ENCODE measurements around the gene LIMD2.

Gene LIMD2

DNA sequence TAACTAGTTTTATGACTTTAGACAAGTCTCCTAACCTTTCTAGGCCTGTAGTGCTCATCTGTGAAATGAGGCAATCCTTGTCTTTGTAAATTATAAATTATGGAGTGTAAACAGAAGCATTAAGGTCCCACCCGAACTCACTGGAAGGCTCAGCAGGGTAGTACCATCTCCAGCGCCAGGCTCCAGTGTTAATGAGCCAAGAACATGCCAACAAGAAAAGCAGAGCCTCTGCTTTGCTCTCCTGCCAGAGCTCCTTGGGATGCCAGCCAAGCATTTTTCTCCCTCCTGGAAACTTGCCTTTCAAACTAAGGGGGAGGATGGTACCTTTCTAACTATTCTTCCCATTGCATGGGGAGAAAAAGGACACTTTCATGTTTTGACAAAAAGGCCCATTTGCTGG lies 14.9 kb downstream of the LIMD2 start:
- TF ChIP-seq, protein P1, sequence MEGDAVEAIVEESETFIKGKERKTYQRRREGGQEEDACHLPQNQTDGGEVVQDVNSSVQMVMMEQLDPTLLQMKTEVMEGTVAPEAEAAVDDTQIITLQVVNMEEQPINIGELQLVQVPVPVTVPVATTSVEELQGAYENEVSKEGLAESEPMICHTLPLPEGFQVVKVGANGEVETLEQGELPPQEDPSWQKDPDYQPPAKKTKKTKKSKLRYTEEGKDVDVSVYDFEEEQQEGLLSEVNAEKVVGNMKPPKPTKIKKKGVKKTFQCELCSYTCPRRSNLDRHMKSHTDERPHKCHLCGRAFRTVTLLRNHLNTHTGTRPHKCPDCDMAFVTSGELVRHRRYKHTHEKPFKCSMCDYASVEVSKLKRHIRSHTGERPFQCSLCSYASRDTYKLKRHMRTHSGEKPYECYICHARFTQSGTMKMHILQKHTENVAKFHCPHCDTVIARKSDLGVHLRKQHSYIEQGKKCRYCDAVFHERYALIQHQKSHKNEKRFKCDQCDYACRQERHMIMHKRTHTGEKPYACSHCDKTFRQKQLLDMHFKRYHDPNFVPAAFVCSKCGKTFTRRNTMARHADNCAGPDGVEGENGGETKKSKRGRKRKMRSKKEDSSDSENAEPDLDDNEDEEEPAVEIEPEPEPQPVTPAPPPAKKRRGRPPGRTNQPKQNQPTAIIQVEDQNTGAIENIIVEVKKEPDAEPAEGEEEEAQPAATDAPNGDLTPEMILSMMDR (IDR thresholded peaks at IDR 0.05; ENCODE audit: control insufficient read depth, insufficient read depth, low read depth, low read length, missing control alignments) = no peak
- no peak for DNase-seq (ENCODE audit: low read depth)
- no peak overlapping the region for H3K4me3 ChIP-seq (ENCODE audit: control insufficient read depth, low read depth, low read length)

DNA sequence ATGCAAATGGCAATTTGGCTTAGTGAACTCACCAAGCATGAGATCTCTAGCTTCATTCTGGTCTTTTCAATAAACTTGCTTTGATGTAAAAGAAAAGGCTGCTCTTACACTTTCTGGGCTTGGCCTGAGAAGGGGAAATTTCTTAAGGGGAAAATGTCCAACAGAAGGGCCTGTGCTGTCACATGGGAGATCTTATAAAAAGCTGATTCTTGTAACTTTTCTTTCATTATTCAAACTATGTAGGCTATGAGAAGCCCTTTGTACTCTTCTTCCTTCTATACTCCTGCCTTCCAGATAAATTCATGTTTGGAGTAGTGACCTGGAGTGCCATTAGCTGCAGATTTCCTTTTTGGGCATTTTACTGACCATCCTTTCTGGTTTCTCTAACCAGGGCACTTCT lies 16.9 kb downstream of the LIMD2 start:
- TF ChIP-seq, protein P1 (IDR thresholded peaks at IDR 0.05; ENCODE audit: control insufficient read depth, insufficient read depth, low read depth, low read length, missing control alignments) = no peak
- no peak for DNase-seq (ENCODE audit: low read depth)
- no peak overlapping the region for H3K4me3 ChIP-seq (ENCODE audit: control insufficient read depth, low read depth, low read length)

DNA sequence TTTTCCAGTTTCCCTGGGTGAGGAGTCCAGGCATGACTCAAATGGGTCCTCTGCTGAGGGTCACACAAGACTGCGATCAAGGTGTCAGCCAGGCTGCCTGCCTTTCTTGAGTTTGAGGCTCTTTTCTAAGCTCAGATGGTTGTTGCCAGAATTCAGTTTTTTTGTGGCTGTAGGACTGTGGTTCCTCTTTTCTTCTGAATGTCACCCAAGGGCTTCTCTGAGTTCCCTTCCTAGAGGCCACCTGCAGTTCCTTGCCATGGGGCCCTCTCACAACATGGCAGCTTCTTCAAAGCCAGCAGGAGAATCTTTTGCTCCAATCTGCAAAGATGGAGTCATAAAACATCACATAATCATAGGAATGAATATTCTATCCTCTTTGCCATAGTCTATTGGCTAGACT lies 17.5 kb downstream of the LIMD2 start:
- H3K4me3 ChIP-seq (ENCODE audit: control insufficient read depth, low read depth, low read length) = no peak overlapping the region
- TF ChIP-seq, protein P1 (IDR thresholded peaks at IDR 0.05; ENCODE audit: control insufficient read depth, insufficient read depth, low read depth, low read length, missing control alignments) = no peak
- DNase-seq (ENCODE audit: low read depth) = no peak

DNA sequence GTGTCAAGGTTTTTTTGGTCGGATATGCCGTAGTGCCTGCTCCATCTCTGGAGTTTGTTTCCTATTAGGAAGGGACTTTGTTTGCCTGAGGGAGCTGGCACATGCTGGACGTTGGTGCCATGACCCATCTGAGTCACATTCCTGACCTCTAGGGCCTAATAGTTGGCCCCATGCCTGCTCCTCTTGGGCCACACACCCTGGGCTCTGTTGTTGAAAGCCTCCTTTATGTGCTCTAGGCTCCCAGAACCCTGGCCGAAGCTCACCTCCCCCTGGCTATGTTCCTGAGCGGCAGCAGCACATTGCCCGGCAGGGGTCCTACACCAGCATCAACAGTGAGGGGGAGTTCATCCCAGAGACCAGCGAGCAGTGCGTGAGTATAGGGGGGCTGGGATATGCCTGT lies 18.4 kb downstream of the LIMD2 start:
- H3K4me3 ChIP-seq (ENCODE audit: control insufficient read depth, low read depth, low read length) = no peak overlapping the region
- DNase-seq (ENCODE audit: low read depth) = no peak
- TF ChIP-seq, protein P1 (IDR thresholded peaks at IDR 0.05; ENCODE audit: control insufficient read depth, insufficient read depth, low read depth, low read length, missing control alignments) = no peak

DNA sequence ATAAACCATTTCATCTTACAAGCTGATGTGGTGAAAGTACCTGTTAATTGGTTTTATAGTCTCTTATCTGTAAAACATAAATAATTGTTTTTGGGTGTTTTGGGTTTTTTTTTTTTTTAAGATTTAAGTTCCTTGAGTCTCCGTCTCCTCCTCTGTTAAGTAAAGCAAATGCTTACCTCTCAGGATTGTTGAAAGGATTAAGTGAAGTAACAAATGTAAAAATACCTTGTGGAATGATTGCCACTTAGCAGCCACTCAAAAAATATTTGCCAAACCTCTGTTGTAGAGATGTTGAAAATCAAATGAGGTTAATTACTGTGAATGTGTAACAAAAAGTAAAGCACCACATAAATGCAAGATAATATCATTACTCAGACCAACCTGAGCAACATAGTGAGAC lies 19.2 kb downstream of the LIMD2 start:
- no peak overlapping the region for H3K4me3 ChIP-seq (ENCODE audit: control insufficient read depth, low read depth, low read length)
- no peak for DNase-seq (ENCODE audit: low read depth)

DNA sequence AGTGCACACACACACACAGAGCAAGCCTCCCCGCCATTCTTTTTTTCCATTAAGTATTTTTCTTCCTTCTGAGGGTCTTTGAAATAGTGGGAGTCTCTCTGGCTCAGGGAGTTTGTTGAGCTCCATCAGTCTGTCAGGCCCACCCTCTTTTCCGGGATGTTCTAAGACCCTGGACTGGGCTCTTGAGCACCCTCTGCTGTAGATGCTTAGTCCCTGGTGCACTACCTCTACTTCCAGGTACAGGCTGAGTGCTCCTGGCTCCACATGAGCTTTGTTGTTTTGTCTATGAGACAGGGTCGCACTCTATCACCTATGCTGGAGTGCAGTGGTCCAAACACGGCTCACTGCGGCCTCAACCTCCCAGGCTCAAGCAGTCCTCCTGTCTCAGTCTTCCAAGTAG lies 20.7 kb downstream of the LIMD2 start:
- TF ChIP-seq, protein P1 (IDR thresholded peaks at IDR 0.05; ENCODE audit: control insufficient read depth, insufficient read depth, low read depth, low read length, missing control alignments) = no peak
- H3K4me3 ChIP-seq (ENCODE audit: control insufficient read depth, low read depth, low read length) = no peak overlapping the region

More for the DNA sequence above, 19.2 kb downstream of the LIMD2 start:
- TF ChIP-seq, protein P1 (IDR thresholded peaks at IDR 0.05; ENCODE audit: control insufficient read depth, insufficient read depth, low read depth, low read length, missing control alignments) = no peak

DNA sequence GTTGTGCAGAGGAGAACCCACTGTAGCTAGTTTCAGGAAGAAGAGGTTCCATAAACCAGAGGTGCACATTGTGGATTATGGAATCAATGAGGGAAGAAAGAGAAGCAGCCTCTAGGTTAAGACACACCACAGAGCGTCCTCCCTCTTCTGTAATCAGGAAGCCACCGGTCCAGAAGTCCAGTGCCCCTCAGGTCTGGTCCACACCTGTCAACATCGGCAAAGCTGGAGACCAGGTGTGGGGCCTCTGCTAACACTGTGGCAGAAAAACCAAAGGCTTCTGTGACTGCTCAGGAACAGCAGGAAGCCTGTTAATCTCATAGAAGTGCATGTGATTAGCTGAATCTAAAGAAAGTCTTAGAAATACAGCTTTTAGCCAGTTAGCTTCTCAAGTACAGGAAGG lies 23.3 kb downstream of the LIMD2 start:
- TF ChIP-seq, protein P1 (IDR thresholded peaks at IDR 0.05; ENCODE audit: control insufficient read depth, insufficient read depth, low read depth, low read length, missing control alignments) = no peak
- H3K4me3 ChIP-seq (ENCODE audit: control insufficient read depth, low read depth, low read length) = no peak overlapping the region
- no peak for DNase-seq (ENCODE audit: low read depth)

More for the DNA sequence above, 20.7 kb downstream of the LIMD2 start:
- no peak for DNase-seq (ENCODE audit: low read depth)
